ENCODE measurements around the gene TRMT1.
A peak's percentile ranks its signal among the peaks of the same experiment; 100 is the strongest.

The TRMT1 gene

GRCh38 chr19:13101590-13102415 is 14.7 kb downstream of the TRMT1 start:
- no peak for DNase-seq

DNA sequence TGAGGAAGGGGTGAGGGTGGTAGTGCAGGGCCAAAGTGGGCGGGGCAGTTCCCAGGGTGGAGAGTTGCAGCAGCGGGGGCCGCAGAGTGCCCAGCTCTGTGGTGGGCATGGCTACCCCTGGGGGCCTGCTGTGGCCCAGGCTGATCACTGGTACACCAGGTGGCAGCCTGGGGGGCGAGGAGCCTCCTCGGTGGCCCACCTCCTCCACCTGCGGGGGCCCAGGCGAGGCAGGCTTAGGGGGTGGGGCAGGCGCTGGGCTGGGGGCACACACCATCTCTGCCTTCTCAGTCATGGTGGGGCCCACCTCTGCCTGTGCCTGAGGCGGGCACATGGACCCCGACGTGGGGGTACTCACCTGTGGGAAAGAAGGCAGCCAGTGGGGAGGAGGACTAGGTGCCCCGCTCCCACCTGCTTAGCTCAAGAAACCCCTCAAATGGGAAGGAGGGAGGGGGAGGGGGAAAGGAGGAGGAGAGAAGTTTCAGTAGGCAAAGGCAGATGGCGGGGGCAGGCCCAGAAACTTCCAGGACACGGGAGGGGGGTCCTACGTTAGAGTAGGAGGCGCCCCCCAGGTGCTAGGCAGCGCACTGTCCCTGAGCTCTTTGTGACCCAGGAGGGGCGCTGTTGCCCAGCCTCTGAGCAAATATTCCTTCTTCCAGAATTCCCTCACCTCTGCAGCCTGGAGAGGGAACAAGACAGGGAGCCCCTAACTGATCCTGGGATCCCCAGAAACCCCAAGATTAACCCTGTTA is 15.5 kb downstream of the TRMT1 start:
- DNase-seq: no peak

DNA sequence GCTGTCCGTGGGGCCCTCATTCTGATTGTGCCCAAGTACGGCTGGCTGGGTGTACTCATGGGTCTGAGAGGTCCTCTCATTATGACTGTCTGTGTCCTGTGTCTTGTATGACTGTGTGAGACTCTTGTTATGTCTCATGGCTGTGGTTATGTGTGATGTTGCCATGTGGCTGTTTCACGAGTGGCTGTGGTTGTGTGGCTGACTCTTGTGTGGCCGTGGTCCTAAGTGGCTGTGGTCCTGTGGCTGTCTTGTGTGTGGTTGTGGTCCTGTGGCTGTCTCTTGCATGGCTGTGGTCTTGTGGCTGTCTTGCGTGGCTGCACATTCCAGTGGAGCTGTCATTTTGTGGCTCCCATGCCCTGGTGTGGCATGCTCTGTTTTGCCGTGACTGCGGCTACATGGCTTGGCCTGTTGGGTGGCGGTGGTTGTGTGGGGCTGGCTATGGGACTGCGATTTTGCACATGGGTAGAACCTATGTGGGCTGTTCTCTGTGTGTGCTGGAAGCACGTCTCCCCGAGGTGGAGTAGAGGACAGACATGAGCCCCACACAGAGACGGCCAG is 16.4 kb downstream of the TRMT1 start:
- DNase-seq: no peak

DNA sequence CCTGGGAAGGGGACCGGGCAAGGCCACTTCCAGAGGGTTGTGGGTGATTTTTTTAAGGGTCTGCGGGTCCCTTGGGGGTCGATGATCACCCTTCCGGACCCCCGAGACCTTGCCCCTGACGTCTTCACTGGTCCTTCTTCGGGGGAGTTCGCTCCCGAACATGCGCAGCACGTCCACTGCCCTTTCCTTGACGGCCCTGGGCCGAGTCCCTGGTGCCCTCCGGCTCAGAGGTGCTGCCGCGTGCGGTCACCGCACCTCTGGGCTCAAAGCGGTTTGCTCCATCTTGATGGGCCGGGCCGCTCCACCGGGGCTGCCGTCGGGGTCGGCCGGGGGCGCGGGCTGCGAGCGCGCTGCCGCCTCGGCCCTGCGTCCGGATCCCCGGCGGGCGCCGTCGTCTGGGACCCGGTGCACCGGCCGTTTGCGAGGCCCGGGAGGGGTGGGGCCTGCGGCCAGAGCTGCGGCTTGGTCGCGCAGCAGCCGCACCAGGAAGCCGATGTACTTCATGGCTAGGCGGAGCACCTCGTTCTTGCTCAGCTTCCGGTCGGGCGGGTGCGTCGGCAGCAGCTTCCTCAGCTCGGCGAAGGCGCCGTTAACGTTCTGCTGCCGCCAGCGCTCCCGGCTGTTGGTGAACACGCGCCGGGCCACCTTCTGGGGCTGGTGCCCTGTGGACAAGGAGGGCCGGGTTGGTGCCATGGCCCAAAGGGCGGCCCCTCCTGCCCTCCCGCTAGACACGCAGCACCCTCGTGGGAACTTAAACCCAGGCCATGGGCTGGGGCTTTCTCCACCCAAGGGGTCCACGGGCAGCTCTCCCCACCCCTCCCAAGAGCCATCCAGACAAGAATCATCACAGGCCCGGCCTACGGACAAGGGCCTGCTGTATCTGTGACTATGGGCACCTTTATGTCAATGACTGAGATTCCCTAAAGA is 17.2 kb downstream of the TRMT1 start:
- peak; percentile 66 for DNase-seq

DNA sequence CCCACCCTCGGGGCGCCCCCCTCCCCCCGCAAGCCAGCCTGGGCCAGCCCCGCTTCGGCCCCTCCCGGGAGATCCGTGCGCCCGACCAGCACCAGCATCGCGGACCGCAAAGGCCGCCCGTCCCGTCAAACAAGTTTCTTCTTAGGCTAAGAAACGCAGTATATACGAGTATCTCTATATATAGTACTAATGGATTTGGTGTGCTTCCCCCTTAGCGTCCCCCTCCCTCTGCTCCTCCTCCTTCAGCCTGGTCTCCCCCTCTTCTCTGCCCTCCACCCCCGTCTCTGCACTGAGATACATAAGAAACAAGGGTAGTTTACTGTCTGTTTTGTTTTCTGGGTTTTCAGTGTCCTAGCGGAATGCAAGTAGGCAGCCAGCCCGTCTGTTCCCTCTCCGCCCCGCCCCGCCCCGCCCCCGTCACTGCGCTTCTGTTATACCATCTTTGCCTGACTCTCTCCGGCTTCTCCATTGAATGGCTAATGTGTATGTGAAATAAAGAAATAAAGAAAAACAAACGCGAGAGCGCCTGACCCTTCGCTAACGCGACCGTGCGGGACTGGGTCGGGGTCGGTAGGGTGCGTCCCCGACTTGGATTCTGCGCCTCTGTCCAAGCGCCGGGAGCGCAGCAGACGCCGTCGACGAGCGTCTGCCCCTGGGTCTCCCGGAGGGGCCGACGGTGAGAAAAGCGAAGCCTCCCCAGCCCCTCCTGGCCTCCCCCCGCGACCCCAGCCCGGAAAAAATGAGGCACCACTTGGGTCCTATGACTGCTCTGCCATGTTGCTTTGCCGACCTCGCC is 18.1 kb downstream of the TRMT1 start:
- DNase-seq: no peak

DNA sequence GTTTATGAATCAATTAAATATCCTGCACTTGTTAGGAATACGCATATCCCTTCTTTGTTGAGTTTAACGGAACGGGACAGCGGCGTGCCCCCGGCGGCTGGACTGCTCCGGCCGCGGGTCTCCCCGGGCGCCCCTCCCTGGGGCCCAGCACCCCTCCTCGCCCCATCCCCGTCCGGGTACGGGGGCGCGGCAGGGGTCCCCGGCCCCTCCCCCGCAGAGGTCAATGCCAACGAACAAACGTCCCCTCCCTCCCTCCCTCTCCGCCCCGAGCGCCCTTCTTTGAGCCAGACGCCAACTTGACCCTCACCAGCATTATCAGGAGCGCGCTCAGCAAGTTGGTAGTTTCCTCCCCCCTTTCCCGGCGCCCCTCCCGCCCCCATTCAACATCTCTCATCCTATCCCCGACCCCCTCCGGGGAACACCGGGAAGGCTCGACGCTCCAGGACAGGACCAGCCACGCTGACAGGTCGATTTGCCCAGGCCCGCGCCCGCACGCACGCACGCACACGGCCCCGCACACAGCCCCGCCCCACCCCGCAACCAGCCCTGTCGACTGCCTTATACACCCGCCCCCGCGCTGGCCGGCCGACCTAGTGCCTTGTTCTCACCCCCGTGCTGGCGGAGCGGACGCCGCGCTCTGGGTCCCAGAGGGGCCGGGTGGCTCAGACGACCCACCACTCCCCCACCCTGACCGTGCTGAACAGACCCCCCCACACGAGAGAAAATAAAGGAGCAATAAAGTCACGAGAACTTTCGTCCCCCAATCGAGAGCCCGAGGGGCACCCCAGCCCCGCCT is 18.9 kb downstream of the TRMT1 start:
- no peak for DNase-seq

- DNase-seq: no peak
Observed at GRCh38 chr19:13097033-13097462, 19.5 kb downstream of the TRMT1 start.

DNA sequence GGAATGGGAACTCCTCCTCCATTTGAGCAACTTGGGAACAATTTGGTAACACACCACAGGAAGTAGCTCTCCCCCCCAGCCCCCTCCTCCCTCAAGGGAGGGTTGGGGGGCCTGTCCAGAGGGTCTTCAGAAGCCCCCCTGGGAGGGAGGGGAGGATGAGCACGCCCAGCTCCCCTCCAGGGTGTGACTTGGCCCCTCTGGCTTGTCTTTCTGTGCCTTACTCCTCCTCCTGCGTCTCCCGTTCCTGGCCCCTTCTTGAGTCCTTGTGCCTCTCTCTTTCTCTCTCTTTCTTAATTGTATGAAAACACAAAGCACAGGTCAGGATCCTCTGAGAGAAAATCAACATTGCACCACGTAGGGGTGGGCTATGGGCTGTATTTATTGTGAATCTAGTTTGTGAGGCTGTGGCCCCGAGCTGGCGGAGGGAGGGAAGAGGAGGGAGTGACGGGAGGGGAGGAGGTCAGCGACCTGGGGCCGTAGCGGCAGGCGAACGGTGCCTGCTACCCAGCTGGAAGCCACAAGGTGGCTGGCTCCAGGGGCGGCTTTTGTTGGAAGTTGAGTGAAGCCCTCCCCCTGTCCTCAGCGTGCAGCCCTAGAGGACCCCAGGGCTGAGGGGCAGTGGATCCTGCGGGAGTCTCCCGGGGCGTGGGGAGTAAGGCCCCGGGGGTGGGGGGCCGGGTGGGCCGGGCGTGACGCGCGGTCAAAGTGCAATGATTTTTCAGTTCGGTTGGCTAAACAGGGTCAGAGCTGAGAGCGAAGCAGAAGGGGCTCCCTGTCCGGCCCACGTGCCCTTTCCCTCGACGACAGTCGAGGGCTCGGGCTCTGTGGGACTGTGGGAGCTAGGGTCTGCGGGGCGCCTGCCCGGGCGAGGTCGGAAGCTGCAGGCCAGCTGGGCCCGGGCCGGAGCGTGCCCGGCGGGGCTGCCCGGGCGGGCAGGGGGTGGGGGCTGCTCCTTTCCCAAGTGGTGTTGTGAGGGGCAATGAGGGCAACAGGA is 20.3 kb downstream of the TRMT1 start:
- no peak for DNase-seq

- no peak for DNase-seq
Observed at GRCh38 chr19:13095393-13095784, 21.2 kb downstream of the TRMT1 start.

DNA sequence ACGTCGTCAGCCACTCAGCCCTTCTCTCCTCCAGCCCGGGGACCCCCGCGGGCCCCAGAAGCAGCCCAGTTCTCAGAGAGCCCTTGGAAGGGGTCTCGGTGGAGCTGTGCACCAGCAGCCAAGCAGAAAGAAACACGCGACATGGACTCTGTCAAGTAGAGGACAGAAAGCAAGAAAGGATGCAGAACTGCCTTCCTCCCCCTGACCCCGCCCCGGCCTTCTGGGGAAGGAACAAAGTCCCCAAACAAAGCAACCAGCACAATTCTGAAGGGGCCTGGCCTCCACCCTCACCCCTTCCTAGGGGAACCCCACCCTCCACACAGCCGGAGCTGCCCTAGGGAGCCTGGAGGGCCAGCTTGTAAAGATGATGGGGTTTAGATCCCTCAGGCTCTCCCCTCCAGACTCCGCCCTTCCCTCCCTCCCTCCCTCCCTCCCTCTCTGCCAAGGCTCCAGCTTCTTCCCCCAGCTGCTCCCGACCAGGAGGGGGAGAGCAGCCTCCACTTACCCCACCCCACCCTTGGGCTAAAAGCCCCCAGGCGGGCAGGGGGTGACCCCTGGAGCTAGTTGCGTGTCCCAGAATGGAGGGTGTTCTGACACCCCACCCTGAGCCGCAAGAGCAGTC is 21.7 kb downstream of the TRMT1 start:
- no peak for DNase-seq

- no peak for DNase-seq
Observed at GRCh38 chr19:13094106-13094504, 22.4 kb downstream of the TRMT1 start.

GRCh38 chr19:13093407-13094105 is 23.0 kb downstream of the TRMT1 start:
- no peak for DNase-seq

DNA sequence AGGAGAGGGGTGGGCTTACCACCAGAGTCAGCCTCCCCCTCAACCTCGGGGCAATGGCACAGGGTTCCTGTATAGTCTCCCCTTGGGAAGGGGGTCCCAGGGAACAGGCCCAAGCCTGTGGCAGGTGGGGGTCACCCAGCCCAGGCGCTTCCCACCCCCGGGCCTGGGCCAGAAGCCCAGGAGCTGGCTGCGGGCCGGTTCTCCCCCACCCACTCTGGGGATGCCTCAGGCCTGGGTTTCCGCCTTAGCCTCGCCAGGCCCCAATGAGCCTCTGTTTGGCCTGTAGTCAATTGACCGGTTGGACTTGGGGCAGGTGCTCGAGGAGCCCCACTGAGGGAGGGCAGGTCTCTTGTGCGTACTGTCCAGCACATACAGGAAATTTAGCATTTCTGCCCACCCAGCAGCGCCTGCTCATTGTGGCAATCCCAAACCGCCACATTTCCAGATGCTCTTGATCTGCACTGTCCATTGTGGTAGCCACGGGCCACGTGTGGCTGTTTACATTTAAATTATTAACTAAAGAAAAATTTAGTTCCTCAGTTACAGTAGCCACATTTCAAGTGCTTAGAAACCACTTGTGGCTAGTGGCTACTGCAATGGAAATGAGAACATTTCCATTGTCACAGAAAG is 23.8 kb downstream of the TRMT1 start:
- DNase-seq: no peak

DNA sequence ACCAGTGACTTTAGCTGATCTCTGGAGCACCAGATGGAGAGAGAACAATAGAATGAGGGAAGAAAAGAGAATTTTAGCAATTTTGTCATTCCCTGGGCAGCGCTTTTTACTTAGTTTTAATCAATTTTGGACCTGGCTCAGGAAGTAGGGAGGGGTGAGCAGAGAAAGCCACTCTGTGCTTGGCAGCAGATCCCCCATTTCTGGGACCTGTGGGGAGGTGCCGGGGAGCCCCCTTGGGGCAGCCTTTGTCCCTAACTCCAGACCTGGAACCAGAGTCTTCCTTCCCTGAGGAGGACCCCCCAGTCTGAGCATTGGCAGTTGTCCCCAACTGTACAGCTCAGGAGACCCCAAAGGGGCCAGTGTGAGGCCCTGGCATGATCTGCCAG is 24.4 kb downstream of the TRMT1 start:
- no peak for DNase-seq

DNA sequence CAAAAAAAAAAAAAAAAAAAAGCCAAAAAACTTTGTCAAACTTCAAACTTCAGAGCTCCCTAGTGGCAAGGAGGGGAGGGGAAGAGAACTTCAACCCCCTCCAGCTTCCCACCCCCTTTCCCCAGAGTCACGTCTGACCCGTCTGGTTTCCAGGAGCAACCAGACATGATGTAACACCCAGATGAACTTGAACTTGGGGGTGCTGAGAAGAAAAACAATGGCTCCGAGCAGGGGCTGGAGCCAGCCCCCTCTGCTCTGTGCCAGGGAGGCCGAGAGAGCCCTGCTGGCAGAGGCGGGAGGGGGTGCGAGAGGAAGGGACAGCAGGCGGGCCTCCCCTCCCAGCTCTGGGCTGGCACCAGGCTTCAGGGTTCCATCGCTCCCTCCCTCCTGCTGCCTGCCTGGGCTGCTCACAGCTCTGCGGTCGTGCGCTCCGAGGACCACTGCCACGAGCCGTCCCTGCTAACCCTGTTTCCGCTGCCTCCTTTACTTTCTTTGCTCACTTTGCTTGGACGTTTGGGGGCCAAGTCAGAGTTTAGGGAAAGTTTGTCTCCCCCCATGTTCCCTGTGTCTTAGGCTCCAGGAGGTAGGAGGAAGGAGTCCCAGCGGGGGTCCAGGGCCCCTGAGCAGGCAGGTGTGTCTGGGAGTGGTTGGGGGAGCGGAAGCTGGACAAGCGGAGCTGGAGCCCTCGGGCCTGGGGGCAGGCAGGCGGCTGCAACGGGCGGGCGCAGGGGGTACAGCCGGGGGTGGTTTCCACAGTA is 25.0 kb downstream of the TRMT1 start:
- no peak for DNase-seq

GRCh38 chr19:13090511-13091231 is 25.9 kb downstream of the TRMT1 start:
- DNase-seq: no peak
